Measurements from ENCODE around the gene HABP2.

Gene HABP2

DNA sequence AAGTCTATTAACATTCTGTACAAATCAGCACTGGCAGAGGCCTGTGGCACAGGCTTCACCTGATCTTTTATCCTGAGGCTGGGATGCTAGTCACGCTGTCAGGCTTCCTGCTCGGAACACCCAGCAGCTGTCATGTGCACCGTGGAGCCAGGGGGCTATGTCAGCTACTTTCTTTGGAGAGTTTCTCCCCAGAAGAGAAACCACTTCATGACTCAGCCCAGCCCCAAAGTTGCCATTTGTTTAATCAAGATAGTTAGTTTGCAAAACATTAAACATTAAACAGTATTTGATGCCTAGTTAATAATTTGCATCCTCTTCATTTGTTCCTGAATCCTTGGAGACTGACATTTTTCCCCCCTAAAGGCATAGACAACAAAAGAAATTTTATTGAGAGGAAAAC, at the start of gene HABP2:
TSS of gene HABP2 (plus strand) at position 353 of the 400 bp plus-strand sequence. CDS start 69 bp downstream, outside the sequence.
- no peak for DNase-seq

DNA sequence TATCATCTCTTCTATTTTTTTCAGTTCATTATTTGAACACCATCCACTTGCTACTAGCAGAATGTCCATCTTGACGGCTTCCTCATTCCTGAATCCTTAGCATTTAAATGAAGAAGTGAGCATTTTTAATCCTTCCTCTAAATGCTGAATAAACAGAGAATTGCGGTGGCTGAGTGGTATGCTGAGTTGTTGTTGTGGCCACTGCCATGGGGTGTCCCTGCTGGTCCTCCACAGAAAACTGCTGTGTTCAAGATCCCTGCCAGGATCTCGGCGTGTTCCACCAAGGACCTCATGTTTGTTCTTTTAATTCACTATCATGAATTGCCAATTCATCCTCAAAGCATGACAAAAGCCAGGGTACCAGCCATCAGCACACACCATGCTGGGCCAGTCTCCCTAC, 48.9 kb upstream of the HABP2 start:
- peak; percentile 10 for DNase-seq

DNA sequence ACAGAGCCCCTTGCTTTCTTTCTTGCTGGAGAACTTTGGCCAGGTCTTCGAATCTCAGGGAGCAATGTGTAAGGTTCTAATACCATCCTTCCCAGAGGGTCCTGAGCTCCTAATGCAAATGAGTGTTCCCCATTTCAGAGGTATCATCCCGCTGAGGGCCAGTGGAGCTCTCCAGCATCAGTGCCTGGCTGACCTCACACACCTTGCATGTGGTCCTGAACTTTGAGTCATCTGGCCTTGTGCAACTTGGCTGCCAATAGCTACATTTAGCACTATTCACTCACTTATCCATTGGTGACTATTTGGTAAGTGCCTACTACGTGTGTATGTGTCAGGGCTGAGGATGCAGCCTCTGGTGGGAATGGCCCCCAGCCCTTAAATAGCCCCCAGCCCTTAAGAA, 48.4 kb upstream of the HABP2 start:
- DNase-seq, result peak; percentile 23

DNA sequence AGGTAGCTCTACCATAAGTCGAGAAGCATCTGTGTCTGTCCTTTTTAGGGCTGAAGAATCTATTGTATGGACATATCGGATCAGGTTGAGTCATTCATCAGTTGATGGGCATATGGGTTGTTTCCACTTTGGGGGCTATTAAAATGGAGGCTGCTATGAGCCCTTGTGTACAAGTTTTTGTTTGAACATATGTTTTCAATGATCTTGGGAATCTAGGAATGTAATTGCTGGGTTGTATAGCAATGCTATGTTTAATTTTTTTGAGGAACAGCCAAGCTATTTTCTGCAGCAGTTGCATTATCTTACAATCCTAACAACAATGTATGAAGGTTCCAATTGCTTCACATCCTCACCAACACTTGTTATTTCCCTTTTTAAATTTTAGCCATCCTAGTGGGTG, 46.4 kb upstream of the HABP2 start:
- no peak for DNase-seq

DNA sequence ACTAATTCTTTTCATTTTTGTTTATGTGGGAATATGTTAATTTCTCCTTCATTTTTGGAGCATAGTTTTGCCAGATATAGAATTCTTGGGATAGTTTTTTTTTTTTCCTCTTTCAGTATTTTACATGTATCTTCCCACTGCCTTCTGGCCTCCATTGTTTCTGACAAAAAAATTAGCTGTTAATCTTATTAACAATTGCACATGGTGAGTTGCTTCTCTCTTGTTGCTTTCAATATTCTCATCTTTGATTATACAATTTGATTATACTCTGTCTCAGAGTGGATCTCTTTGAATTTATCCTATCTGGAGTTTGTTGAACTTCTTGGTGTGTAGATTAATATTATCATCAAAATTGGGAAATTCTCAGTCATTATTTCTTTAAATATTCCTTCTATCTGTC, 41.4 kb upstream of the HABP2 start:
- DNase-seq, result no peak

DNA sequence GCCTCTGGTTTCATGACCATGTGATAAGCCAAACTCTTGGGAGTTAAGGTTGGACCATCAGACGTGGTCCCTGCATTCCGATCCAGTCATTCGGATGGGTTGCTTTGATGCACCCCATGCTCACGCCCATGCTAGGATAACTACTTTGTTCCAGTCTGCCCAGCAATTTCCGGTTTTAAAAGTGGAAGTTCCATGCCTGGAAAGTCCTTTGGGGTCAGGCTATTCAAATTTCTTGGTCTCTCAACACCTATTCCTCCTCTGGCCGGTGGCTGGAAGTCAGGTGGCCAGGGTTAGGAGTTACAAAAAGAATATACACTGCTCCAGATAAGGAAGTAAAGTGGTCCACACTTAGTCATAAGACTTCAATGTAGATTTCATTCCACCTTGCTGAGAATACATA, 37.7 kb upstream of the HABP2 start:
- peak; percentile 26 for DNase-seq

DNA sequence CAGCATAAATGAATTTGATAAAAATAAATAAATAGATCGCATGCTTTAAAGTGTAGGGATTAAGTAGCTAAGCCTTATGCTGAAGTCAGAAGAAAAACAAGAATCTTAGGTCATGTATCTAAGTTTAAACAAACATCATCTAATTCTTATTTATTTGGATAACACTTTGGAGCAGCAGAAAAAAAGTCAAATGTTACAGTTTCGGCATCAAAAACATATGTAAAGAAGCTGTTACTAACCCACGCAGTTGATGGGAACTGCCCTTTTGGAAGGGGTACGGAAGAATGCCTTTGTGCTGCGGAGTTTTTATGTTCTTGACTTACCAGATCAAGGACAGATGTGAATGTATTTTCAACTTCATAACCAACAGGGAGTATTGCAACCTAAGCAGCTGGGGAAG, 37.3 kb upstream of the HABP2 start:
- DNase-seq, result peak; percentile 1

DNA sequence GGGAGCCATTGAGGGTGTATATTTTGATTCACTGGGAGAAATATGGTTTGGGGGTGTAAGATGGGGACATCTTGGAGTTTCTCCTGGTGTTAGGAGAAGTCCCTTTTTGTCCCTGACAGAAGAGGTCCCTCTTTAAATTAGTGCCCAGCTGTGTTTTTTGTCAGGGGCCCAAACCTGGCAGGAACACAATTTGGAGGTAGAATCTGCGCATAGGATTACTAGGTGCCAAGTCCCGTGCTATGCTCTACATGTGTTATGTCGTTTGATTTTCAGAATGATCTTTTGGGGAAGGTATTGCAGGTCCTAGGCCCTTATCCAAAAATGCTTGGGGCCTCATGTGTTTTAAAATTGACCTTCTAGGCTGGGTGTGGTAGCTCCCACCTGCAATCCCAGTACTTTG, 36.8 kb upstream of the HABP2 start:
- peak; percentile 5 for DNase-seq

DNA sequence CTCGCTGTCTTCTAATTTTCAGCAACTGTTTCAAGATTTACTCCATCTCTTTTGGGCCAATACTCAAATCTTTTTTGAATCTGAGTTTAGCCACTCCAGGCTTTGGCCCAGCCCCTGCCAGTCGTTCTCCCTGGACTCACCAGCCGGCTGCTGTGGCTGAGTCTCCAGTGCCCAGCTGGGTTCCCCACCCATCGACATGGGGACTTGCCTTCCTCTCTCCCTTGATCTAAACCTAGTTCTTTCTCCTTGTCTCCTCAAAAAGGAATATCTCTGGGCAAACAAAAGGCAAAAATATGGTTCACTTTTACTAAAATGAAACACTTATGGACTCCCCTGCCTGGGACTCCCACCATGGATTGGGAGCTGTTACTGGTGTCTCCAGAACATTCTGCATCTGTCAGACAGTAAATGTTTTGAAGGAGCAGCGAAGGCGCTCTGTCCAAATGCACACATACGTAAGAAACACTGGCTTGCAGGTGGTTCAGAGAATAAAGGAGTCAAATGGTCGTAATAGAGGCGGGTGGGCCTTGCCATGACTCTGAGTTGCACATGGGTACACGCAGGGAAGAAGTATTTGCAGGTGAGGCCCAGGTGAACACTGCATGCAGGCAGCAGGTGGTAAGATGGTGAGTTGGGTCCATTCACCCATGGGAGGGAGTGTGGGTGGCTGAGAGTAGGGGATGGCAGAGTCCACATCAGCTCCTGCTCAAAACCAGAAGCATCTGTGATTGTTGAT, 35.5 kb upstream of the HABP2 start:
- DNase-seq, result peak; percentile 17

DNA sequence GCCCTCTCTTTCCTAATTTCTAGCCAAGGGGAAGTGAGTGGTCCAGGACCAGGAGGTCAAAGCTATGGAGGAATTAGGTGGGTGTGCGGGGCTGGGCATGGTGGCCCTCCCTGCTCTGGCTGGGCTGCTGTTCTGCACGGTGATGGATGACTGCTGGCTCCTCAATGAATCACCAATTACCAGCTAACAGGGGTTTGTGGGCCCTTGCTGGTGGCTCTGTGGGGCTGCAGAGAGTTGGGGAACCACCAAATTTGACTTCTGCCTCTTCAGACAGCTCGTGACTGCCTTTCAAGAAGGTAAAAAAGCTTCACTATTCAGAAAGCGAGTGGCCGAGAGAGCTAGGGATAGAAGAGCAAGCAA, 35.0 kb upstream of the HABP2 start:
- DNase-seq, result peak; percentile 50

DNA sequence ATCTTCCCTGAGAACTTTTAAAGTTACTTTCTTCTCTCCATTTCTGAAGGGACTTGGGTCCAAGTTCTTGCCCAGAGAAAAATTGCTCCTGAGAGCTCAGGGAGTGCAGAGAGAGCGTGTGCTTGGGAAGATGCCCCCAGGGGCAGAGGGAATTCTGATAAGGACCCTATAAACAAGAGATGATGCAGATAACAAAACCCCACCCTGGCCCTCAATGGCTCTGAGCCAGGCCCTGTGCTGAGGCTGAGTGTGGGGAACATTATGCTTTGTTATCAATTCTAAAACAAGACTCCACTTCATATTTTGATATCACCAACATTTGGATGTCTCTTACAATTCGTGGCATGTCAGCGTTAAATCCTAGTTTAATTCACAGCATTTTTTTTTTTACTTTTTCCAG, 34.4 kb upstream of the HABP2 start:
- DNase-seq, result peak; percentile 50

DNA sequence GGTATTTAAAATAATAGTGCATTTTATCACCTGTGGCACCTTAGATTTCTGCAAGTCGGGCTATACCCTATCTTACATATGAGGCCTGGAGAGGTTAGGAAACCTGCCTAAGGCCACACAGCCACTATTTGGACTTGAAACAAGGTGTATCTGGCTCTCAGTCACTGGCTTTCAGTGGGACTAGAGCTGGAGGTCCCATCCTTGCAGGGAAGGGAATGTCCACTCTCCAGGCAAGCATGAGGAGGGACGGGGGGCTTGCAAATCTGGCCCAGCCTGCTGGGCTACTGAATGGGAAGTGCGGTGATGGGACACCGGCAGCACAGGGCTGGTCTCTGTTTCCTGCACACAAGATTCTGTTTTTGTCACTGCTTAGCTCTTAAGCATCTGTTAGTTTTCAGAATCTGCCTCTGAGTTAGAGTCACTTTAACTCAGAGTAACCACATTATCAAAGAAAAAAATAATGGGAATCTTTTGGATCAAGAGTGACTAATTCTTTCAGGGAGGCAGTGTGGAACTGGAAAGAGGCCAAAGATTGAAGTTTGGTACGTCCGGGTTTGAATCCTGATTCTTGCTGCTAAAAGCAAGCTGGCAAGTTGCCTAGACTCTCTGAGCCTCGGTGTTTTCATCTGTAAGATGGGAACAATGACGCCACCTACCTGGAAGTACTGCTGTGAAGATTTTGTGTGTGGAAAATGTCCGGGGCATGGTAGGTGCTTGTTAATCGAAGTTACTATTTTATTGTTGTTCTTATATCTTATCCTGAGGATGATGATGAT, 33.8 kb upstream of the HABP2 start:
- peak; percentile 39 for DNase-seq

DNA sequence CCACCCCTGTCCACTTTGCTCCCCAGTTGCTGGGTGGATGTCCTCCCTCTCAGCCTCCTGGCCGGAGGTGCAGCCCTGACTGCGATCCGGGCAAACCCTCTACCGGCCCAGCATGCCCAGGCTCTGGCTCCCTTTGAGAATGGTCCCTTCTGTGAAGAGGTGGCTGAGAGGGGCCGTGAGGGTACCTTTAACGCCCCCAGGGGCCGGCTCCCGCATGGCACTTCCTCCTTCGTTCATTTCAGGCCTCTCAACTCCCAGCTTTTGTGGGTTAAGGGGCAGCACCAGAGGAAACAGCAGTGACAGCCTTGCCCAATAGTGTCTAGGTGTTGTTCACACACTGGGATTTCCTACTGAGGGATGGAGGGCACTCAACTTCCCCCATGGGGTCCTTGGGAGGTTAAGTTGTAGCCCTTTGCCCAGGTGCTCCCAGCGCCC, 33.2 kb upstream of the HABP2 start:
- peak; percentile 34 for DNase-seq

DNA sequence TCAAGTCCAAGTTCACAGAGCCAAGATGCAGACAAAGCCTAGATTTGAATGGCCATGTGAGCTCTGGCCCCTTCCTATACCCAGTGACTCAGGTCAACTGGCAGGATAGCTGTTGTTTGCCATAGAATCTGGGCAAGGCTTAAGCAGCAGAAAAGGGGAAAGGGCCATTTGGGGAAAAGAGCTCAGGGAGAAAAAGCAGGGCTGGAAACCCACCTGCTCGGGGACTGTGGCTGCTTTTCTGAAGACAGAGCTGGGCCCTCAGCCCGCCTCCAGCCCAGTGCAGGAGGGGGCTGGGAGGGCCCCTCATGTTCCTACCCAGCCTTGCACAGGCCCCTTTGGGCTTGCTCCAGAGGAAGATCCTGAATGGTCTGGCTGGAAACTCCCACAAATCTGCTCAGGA, 32.6 kb upstream of the HABP2 start:
- DNase-seq, result peak; percentile 31

DNA sequence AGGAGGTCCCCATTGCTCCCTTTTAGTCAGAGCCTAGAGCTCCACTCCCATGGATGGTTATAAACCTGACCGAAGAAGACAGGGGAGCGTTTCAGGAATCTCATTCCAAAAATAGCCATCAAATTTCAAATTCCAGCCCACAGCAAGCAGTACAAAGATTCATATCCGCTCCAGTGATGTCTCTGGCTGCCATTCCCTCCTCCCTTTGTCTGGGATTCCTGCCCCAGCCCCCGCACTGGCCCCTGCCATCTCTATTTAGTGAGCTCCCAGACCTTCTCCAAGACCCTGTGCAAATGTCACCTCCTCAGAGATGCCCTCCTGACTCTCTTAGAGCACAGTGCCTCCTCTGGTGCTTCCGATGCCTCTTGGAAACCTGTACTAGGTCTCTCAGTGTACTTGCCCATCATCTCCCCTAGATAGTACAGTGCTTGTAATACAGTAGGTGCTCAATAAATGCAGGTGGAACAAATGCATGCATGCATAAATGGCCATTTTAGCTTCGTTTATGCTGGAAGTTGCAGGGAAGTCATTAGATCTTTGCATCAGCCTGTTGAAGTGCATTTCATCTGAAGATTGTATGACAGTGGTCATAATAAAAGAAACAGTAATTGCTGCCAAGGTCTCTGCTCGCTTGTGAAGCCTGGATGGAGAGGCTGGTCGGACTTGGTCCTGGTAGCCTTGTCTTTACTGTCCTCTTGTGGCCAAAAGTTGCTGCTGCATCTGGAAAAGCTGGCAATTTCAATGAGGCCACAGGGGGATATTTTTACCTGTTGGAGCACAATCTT, 32.0 kb upstream of the HABP2 start:
- peak; percentile 83 for DNase-seq

DNA sequence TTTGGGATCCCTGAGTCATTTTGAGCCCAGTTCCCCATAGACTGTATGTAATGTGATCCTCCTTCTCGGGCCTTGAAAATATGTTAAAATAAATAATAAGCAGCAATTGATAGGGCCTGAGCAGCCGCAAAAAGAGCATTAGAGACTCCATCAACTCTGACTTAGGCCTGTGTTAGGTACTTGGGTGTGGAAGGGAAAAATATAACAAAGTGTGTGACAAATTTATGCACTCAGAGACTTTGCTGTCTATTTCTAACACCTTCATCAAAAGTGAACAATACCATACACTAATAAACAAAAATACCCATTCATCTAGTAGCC, 31.4 kb upstream of the HABP2 start:
- DNase-seq, result no peak

DNA sequence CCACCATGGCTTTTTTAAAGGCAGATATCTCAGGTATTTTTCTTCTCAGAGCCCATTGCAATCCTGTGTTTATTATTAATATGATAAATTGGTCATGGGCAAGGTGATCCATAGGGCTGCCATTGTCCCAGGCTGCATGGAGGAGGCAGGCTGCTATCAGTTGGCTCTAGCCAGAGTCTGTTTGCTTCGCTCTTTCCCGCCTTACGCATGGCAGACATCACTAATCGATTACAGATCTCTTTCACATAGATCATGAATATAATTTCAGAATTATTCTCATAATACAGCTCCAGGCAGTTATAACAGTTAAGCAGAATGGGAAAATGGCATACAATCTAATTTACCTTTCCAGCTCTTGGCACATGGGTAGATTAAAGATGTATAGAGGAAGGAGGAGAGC, 30.4 kb upstream of the HABP2 start:
- DNase-seq, result peak; percentile 4

DNA sequence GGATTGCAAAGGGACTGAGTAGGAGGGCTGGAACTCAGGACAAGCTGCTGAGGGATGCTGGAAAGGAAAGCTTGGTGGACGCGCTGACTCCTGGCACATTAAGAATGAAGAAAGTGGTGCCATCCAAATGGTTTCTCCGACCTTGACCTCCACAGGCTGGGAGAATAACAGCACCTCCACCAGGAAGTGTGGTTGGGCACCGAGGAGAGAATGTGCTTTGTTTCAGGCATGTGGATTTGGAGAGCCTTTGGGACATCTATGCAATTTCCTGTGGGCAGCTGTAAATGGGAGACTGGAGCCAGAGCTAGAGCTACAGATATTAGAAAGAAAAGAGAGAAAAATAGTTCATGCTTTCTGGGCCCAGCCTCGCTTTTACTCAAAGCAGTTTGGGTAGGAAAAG, 29.8 kb upstream of the HABP2 start:
- DNase-seq, result no peak

DNA sequence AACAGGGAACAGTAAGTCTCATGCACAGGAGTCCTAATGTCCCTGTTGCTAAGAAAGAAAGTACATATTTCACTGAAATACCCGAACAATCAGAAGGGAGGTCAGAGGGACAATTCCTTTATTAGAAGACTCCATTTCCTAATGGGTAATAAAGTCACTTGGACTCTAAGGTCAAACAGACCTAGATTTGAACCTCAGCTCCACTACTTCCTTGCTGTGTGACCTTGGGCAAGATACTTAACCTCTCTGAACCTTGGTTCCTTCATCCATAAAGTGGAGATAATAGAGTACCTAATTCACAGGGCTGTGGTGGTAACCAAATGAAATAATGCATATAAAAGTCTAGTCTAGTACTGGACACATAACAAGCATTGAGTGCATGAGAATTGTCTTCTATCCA, 29.2 kb upstream of the HABP2 start:
- DNase-seq, result peak; percentile 0

DNA sequence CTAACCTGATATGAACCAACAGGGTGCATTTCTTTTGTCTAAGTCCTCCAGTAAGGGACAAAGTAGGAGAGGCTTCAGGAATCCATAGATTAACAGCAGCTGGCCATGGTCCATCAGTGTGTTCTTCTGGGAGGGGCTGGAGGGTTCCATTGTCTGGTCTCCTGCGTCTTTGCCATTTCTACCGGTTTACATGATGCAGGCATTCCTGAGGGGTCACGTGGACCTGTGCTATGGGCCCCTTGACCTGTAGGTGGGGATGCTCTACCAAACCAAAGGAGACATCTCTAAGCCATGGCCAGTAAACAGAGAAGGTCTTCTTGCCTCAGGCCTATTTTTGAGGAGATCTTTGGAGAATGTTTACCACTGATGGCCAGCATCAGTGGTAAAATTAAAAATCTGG, 28.7 kb upstream of the HABP2 start:
- DNase-seq, result peak; percentile 73

DNA sequence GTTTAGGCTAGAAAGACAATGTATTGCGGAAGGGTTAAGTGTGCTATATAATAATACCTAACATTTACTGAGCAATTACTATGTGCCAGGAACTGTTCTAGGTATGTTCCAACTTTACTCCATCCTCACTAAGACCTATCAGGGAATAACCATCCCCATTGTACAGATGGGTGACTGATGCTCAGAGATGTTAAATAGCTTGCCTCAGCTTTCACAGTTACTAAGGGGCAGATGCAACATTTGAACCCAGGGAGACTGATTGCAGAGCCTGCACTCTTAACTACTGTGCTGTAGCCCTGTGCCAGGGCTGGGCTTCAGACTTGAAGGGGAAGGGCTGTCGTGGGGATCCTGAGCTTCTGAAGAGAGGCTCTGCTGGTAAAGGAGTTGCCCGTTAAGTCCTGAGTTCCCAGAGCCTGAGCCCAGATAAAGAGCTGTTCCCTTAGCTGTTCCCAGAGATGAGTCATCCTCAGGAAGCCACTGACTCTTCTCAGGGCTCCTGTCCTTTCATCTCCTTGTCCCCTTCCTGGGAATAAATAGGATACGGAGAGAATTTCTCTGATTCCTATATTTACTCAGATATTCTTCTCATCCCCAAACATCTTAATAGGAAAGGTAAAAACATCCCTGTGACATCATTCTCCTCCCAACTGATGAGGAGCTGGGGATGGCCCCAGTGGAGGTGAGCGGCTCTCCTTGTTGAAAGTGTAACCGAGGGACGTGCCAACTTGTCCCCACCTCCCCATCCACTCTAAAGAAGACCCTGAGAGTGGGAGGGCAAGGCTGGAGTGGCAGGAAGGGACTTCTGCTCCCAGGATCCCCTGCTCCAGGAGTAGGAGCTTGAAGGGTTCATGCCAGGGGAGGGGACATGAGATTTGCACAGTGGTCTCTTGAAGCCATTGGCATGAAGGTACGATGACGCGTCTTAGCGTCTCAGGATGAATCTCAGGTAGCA, 28.0 kb upstream of the HABP2 start:
- DNase-seq, result peak; percentile 82

DNA sequence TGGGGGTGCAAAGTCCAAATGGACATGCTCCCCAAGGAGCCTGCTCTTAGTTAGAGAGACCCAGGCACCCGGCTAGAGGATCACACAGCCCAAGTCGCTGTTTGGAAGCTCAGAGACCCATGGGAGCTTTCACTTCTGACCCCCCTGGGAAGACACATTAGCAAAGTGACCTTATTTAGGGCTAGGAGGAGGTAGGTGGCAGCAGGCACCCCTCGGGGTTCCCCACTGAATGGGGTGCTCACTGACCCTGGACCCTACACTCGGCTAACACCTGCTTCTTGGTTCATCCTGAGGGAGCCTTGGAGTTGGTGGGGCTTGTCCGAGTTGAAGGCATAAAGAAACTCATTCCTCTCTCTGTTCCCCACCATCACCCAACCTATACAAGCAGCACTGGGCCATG, 27.1 kb upstream of the HABP2 start:
- DNase-seq, result peak; percentile 24

Measured in islet precursor cell (in vitro differentiated cells).